IMR-90 (cell line): Measurements from ENCODE around the gene KIF16B.

Source experiments
- CEBPB ChIP-seq: IDR thresholded peaks from 2 replicates; pipeline ENCODE4 v1.6.1; 2012; ENCODE audit warnings: low read depth, low read length, improper control_type of control experiment
- CTCF ChIP-seq: conservative IDR thresholded peaks from 2 replicates; pipeline ENCODE4 v1.5.1; 2012; ENCODE audit warnings: mild to moderate bottlenecking, low read depth, low read length, improper control_type of control experiment
- MAFK ChIP-seq: IDR thresholded peaks from 2 replicates; pipeline ENCODE4 v1.6.1; 2012; ENCODE audit warnings: low read depth, low read length, improper control_type of control experiment
- MXI1 ChIP-seq: IDR thresholded peaks from 2 replicates; pipeline ENCODE4 v1.6.1; 2012; ENCODE audit warnings: low read depth, mild to moderate bottlenecking, low read length, moderate library complexity, borderline replicate concordance
- NFE2L2 ChIP-seq: fragments of 150-350 bp; IDR thresholded peaks from 2 replicates; pipeline ENCODE4 v1.6.1; 2016; ENCODE audit warnings: low read depth, mild to moderate bottlenecking, low read length
- POLR2A ChIP-seq: IDR thresholded peaks from 2 replicates; pipeline ENCODE4 v1.6.1; 2012; ENCODE audit warnings: mild to moderate bottlenecking, low read depth, low read length
- USF2 ChIP-seq: fragments of 150-350 bp; IDR thresholded peaks from 2 replicates; pipeline ENCODE4 v1.6.1; 2017; ENCODE audit warnings: mild to moderate bottlenecking, antibody characterized with exemption, low read length, low read depth

- no peak for TF ChIP-seq CTCF
- no peak for TF ChIP-seq MAFK
- no peak for TF ChIP-seq POLR2A
- TF ChIP-seq CEBPB = no peak
- no peak for TF ChIP-seq NFE2L2
- TF ChIP-seq USF2 = no peak
- TF ChIP-seq MXI1 = no peak
Measured at GRCh38 chr20:16530201-16530681, 43.0 kb downstream of the KIF16B start.
